Lung (tissue), 12 donors: ENCODE measurements around the gene KRTAP10-7. TPM values are rescaled to one million over a fixed set of nuclear protein-coding genes. Genes with fewer than 3 reads are reported as not detected.

ENCODE experiments used
- ATAC-seq: fragments of 200-7000 bp; cut with Tn5 transposase; one replicate; pipeline ENCODE4 v1.9.1; 2020; ENCODE audit warnings: moderate number of reproducible peaks; ENCODE audit not compliant: insufficient read depth, low FRiP score
- DNase-seq, 3 donors: peaks; one replicate each; pipeline ENCODE4 v3.0.0-alpha.2; 2013 to 2017
- H3K27ac ChIP-seq, 2 donors: one replicate each; pipeline ENCODE4 v1.5.1; 2013; ENCODE audit warnings: mild to moderate bottlenecking in 2 of 2, moderate library complexity in 2 of 2, control low read depth in 1 of 2, inconsistent platforms in 1 of 2, low read depth in 1 of 2, low read length in 1 of 2
- H3K27me3 ChIP-seq, 3 donors: one replicate each; pipeline ENCODE4 v1.5.1; 2013; ENCODE audit warnings: low read length in 2 of 3; ENCODE audit not compliant: control insufficient read depth in 3 of 3, insufficient read depth in 3 of 3
- H3K36me3 ChIP-seq, 4 donors: one replicate each; pipeline ENCODE4 v1.5.1; 2013; ENCODE audit warnings: low read length in 4 of 4, mild to moderate bottlenecking in 1 of 4, moderate library complexity in 1 of 4; ENCODE audit not compliant: control insufficient read depth in 4 of 4, insufficient read depth in 4 of 4
- H3K4me1 ChIP-seq, 5 donors: one replicate each; pipeline ENCODE4 v1.5.1; 2013; ENCODE audit warnings: low read length in 5 of 5, mild to moderate bottlenecking in 2 of 5, moderate library complexity in 1 of 5; ENCODE audit not compliant: control insufficient read depth in 5 of 5, insufficient read depth in 5 of 5
- H3K4me3 ChIP-seq: one replicate; pipeline ENCODE4 v1.5.1; 2013; ENCODE audit warnings: mild to moderate bottlenecking, control low read depth, moderate library complexity
- H3K9ac ChIP-seq, 2 donors: one replicate each; pipeline ENCODE4 v1.5.1; 2013; ENCODE audit warnings: low read length in 2 of 2, control low read depth in 1 of 2; ENCODE audit not compliant: insufficient read depth in 1 of 2
- H3K9me3 ChIP-seq, 4 donors: one replicate each; pipeline ENCODE4 v1.5.1; 2013; ENCODE audit warnings: low read length in 3 of 4, mild to moderate bottlenecking in 1 of 4, moderate library complexity in 1 of 4; ENCODE audit not compliant: control insufficient read depth in 4 of 4, insufficient read depth in 3 of 4
- WGBS, 2 donors: extraction: QIAGEN DNeasy Blood & Tissue Kit; methylation state at CpG; one replicate each; pipeline ENCODE4 v1.1.7; 2013; 5-methylcytosine and 5-hydroxymethylcytosine counted together
- polyA plus RNA-seq, 2 donors: library from polyadenylated mRNA; stranded (reverse); fragments of 200-250 nt; gene quantifications; one replicate each; pipeline ENCODE4 v1.2.1, GENCODE V29; 2013
- total RNA-seq, 2 donors: library from RNA; depleted of rRNA in 1 of 2; stranded (reverse); fragments of >200 nt in 1 of 2; gene quantifications; one replicate each; pipeline ENCODE4 v1.2.1, GENCODE V29; 2014 to 2021
- TF ChIP-seq, protein P1 (sequence below): IDR thresholded peaks from 2 replicates; pipeline ENCODE4 v1.5.1; 2012; ENCODE audit warnings: mild to moderate bottlenecking; ENCODE audit errors: control extremely low read depth, extremely low read depth
- donor health status: control.
- donor health status: control.
- donor health status: Bipolar disorder and iron deficiency.
- donor health status: healthy.
- donor health status: DM: yes; HTN: yes; CAD: no.

KRTAP10-7 gene
- total and polyA plus RNA-seq, 4 donors = not detected

DNA sequence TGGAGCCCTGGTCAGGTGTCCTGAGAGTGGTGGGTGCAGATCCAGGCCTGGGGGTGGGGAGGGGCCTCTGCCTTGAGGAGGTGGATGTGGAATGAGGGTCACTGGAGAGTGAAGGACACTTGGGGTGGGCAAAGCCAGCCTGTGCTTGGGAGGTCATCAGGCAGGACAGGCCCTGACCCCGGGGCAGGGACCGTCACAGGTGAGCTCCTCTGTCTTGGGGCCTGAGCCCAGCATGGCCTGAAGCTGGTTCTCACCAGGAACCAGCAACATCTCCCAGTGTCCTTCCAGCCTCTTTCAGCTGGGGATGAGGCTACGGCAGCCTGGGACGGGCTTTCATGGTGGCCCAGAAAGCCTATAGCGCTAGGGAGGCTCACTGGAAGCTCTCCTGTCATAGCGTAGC, 48.3 kb upstream of the KRTAP10-7 start:
- Histone ChIP-seq H3K36me3 (no peaks in the 10 kb centered on the region), H3K9ac (no peak overlapping the region), H3K27me3 (peaks cover 0 to 4% (median 0%) of the 10 kb centered on the region in 3 donors), H3K27ac (no peak overlapping the region), H3K4me3 (no peak overlapping the region), H3K9me3 (peaks cover 0 to 4% (median 1%) of the 10 kb centered on the region in 4 donors), H3K4me1 (peaks cover 0 to 10% (median 0%) of the 10 kb centered on the region in 5 donors)
- DNase-seq (no peak), ATAC-seq (no peak)
- WGBS, 2 donors = 92 to 95% methylated on average over 5 to 6 of the region's 6 CpGs
- TF ChIP-seq, protein P1, sequence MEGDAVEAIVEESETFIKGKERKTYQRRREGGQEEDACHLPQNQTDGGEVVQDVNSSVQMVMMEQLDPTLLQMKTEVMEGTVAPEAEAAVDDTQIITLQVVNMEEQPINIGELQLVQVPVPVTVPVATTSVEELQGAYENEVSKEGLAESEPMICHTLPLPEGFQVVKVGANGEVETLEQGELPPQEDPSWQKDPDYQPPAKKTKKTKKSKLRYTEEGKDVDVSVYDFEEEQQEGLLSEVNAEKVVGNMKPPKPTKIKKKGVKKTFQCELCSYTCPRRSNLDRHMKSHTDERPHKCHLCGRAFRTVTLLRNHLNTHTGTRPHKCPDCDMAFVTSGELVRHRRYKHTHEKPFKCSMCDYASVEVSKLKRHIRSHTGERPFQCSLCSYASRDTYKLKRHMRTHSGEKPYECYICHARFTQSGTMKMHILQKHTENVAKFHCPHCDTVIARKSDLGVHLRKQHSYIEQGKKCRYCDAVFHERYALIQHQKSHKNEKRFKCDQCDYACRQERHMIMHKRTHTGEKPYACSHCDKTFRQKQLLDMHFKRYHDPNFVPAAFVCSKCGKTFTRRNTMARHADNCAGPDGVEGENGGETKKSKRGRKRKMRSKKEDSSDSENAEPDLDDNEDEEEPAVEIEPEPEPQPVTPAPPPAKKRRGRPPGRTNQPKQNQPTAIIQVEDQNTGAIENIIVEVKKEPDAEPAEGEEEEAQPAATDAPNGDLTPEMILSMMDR = no peak

DNA sequence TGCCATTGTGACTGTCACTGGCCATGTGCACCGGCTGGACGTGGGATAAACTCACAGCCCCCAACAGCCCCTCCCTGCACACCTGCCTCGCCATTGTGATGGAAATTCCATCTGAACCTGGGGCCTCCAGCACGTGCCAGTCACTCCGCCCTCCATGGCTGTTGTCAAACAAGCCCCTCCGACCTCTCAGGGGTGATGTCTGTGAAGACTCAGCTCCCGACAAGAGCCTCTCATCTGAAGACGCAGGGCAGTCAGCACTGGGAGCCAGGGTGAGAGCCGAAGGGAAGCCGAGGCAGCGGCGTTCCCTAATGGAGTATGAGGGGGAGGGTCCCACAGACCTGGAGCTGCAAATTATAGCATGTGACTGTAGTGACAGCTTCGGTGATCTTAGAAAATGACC, 47.7 kb upstream of the KRTAP10-7 start:
- Histone ChIP-seq H3K27me3 (peaks cover 0 to 6% (median 2%) of the 10 kb centered on the region in 3 donors), H3K4me3 (no peak overlapping the region), H3K4me1 (peaks cover 0 to 10% (median 0%) of the 10 kb centered on the region in 5 donors), H3K9me3 (peaks cover 0 to 3% (median 0%) of the 10 kb centered on the region in 4 donors), H3K27ac (no peak overlapping the region), H3K9ac (no peak overlapping the region), H3K36me3 (no peaks in the 10 kb centered on the region)
- DNase-seq (no peak), ATAC-seq (no peak)
- TF ChIP-seq, protein P1 = no peak
- WGBS, 2 donors = 79 to 85% methylated on average over 13 of the region's 13 CpGs

DNA sequence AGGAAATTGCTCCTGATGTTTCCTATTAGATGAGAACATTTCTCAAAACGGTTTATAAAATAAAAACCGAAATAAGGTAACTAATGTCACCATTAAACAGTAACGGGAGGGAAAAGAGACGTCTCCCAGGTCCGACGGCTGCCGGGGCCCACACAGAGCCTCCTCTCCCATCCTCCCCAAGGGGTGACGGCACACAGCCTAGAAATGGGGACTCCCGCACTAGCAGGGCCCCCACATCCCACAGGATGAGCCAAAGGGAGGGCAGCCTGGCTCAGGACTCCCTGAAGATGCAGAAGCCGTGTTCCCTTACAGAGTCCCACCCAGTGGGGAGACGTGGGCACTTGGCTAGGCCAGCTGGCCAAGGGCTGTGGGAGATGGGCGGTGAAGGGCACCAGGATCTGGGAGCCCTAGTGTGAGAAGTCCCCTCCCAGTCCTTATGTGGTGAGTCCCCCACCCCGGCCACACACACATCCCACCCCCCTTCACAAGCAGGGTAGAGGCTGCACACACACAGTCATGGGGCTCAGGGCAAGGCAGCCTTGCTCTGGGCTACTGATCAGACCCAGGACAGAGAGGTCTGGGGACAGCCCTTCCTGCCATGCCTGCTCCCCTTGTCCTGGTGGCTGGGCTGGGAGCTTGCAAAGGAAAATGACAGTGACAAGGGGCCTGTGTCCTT, 45.1 kb upstream of the KRTAP10-7 start:
- DNase-seq (no peak), ATAC-seq (no peak)
- peaks cover 0 to 7% (median 2%) of the 10 kb centered on the region in 3 donors for H3K27me3 ChIP-seq
- H3K36me3 ChIP-seq = no peaks in the 10 kb centered on the region
- TF ChIP-seq, protein P1 = no peak
- no peaks in the 10 kb centered on the region for H3K9me3 ChIP-seq
- H3K4me3 ChIP-seq = no peak overlapping the region
- no peak overlapping the region for H3K27ac ChIP-seq
- WGBS, 2 donors = 82 to 84% methylated on average over 13 of the region's 13 CpGs
- no peaks in the 10 kb centered on the region for H3K4me1 ChIP-seq
- H3K9ac ChIP-seq = no peak overlapping the region
